SK-N-SH treated with all-trans-retinoic acid at 6 μM for 48 hours (cell line): ENCODE data around the gene PLXNC1.

Source experiments
- ARNTL ChIP-seq: fragments of 450-650 bp; formaldehyde crosslinking; IDR thresholded peaks from 2 replicates; pipeline ENCODE4 v1.5.0; 2020; ENCODE audit warnings: low read depth, mild to moderate bottlenecking, moderate library complexity, borderline replicate concordance
- BACH2 ChIP-seq: fragments of 250-450 bp; sonication (Bioruptor Pico); IDR thresholded peaks from 2 replicates; pipeline ENCODE4 v1.9.0; 2021; ENCODE audit warnings: mild to moderate bottlenecking, borderline replicate concordance
- PATZ1 ChIP-seq: fragments of 250-450 bp; sonication (Bioruptor Pico); IDR thresholded peaks from 2 replicates; pipeline ENCODE4 v1.8.0; 2020; ENCODE audit warnings: mild to moderate bottlenecking, moderate library complexity, borderline replicate concordance
- RARB ChIP-seq: fragments of 250-450 bp; sonication (Bioruptor Pico); IDR thresholded peaks from 2 replicates; pipeline ENCODE4 v1.8.0; 2021; ENCODE audit warnings: mild to moderate bottlenecking, moderate library complexity
- TCF4 ChIP-seq: fragments of 250-450 bp; sonication (Bioruptor Pico); IDR thresholded peaks from 2 replicates; pipeline ENCODE4 v1.8.0; 2021; ENCODE audit warnings: mild to moderate bottlenecking, moderate library complexity, borderline replicate concordance
- ZC3H10 ChIP-seq: fragments of 250-450 bp; sonication (Bioruptor Pico); IDR thresholded peaks from 2 replicates; pipeline ENCODE4 v1.5.1; 2021; ENCODE audit warnings: mild to moderate bottlenecking, moderate library complexity
- ZFP30 ChIP-seq: fragments of 450-650 bp; formaldehyde crosslinking; IDR thresholded peaks from 2 replicates; pipeline ENCODE4 v1.5.0; 2022; ENCODE audit warnings: mild to moderate bottlenecking, moderate library complexity
- TF ChIP-seq, protein P1 (sequence below): fragments of 250-450 bp; sonication (Bioruptor Pico); IDR thresholded peaks from 2 replicates; pipeline ENCODE4 v1.5.0; 2020; ENCODE audit warnings: mild to moderate bottlenecking, moderate library complexity
- TF ChIP-seq, protein P2 (sequence below): fragments of 250-450 bp; sonication (Bioruptor Pico); IDR thresholded peaks from 2 replicates; pipeline ENCODE4 v1.5.1; 2020; ENCODE audit warnings: low read depth, mild to moderate bottlenecking, moderate library complexity

DNA sequence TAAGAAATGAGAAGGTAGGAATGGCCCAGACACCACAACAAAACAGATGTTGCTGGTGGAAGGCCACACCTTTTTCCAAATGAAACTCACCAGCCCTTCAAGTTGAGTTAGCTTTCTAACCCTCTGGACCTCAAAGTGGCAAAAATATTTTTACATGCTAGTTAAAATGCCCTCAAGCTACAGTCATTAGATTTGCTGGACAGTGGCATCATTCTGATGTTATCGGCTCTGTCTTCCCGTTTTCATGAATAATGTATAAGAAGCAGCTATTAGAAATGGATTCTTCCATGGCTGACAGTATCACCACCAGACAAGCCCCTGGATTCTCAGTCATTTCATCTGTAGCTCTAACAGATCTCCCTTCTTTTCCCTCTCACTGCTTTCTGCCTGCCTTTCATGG, 37.1 kb upstream of the PLXNC1 start:
- no peak for TF ChIP-seq ZFP30 (CRISPR knock-in tag)
- TF ChIP-seq ZC3H10 (CRISPR knock-in tag): no peak
- TF ChIP-seq RARB: no peak
- no peak for TF ChIP-seq ARNTL
- TF ChIP-seq TCF4 (CRISPR knock-in tag): no peak
- TF ChIP-seq BACH2 (CRISPR knock-in tag): no peak
- TF ChIP-seq, protein P1, sequence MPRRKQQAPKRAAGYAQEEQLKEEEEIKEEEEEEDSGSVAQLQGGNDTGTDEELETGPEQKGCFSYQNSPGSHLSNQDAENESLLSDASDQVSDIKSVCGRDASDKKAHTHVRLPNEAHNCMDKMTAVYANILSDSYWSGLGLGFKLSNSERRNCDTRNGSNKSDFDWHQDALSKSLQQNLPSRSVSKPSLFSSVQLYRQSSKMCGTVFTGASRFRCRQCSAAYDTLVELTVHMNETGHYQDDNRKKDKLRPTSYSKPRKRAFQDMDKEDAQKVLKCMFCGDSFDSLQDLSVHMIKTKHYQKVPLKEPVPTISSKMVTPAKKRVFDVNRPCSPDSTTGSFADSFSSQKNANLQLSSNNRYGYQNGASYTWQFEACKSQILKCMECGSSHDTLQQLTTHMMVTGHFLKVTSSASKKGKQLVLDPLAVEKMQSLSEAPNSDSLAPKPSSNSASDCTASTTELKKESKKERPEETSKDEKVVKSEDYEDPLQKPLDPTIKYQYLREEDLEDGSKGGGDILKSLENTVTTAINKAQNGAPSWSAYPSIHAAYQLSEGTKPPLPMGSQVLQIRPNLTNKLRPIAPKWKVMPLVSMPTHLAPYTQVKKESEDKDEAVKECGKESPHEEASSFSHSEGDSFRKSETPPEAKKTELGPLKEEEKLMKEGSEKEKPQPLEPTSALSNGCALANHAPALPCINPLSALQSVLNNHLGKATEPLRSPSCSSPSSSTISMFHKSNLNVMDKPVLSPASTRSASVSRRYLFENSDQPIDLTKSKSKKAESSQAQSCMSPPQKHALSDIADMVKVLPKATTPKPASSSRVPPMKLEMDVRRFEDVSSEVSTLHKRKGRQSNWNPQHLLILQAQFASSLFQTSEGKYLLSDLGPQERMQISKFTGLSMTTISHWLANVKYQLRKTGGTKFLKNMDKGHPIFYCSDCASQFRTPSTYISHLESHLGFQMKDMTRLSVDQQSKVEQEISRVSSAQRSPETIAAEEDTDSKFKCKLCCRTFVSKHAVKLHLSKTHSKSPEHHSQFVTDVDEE: no peak
- no peak for TF ChIP-seq PATZ1 (CRISPR knock-in tag)
- TF ChIP-seq, protein P2, sequence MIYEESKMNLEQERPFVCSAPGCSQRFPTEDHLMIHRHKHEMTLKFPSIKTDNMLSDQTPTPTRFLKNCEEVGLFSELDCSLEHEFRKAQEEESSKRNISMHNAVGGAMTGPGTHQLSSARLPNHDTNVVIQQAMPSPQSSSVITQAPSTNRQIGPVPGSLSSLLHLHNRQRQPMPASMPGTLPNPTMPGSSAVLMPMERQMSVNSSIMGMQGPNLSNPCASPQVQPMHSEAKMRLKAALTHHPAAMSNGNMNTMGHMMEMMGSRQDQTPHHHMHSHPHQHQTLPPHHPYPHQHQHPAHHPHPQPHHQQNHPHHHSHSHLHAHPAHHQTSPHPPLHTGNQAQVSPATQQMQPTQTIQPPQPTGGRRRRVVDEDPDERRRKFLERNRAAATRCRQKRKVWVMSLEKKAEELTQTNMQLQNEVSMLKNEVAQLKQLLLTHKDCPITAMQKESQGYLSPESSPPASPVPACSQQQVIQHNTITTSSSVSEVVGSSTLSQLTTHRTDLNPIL (CRISPR knock-in tag): no peak
